ENCODE data around the gene CST7.

DNA sequence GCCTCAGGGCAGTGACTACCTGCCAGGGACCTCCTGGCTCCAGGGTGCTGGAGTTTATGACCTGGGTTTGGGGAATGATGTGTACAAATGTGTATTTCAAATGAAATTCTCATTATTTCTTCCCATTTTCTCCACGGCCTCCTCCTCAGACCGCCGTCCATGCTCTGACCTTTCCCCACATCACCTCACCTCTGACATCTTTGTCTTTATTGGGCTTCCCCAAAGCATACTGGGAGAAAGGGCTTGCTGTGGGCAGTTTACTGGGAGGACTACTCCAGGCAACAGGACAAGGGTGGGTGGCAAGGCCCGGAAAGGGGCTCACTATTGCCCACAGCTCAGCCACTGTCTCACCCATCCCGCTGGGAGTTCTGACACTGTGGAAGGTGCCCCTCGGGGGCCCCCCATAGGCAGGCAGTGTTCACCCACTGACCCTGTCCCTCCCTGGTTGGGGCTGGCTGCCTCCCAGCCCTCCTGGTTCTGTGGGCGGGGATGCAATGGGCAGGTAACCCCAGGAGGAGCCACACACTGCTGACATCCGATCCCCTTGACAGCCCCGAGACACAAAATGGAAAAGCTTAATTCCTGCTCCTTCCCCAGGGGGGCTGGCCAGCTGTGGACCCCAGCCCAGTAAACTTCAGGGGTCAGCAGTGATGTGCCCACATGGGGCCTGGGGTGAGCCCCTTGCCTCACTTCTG, 39.8 kb upstream of the CST7 start:
- TF ChIP-seq GATA3 (IDR thresholded peaks at IDR 0.05; ENCODE audit: borderline replicate concordance) = no peak
- no peak for TF ChIP-seq ZFP36 (IDR thresholded peaks at IDR 0.05; ENCODE audit: borderline replicate concordance, partially characterized antibody)
- TF ChIP-seq CTCF (IDR thresholded peaks at IDR 0.05) = no peak
